HG03575 (cell line): ENCODE measurements around the gene KCTD8.

ENCODE experiments used
- ATAC-seq: cut with Tn5 transposase; IDR thresholded peaks from one replicate; pipeline ENCODE4 v1.9.1; 2021; ENCODE audit not compliant: unreplicated experiment, insufficient number of reproducible peaks, low FRiP score; ENCODE audit errors: extremely low read depth

KCTD8 gene

DNA sequence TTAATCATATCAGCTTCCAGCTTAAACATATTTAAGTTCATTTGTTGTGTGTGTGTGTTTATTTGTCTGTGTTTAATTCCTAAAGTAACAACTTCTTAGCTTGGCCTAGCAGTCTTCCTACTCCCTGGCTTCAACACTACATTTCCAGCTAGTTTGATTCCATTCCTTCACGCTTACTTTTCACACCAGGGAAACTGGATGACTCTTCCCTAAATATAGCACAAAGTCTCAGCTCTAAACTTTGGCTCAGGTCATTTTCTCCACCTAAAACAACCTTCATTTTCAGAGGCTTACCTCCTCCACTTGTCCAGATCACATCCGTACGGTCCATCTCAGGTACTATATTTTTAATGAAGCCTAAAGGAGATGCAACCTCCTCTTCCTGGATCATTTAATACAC, 94.4 kb downstream of the KCTD8 start:
- no peak for ATAC-seq

DNA sequence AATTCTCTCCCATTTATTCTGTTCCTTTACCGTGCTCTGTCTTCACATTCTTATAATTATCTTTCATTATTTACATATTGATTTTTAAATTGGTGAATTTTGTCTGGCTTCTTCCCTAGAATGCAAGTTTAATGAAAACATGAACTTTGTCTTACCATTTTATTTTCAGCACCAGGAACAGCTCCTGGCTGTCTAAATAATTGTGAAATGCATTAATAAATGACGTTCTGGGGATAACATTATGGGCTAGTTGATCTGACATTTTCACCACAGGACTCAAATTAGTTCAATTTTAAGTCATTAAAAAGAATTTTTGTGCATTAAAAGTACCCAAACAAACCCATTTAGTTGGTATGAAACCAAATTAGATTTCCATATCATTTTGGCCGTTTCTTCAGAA, 97.5 kb downstream of the KCTD8 start:
- no peak for ATAC-seq

DNA sequence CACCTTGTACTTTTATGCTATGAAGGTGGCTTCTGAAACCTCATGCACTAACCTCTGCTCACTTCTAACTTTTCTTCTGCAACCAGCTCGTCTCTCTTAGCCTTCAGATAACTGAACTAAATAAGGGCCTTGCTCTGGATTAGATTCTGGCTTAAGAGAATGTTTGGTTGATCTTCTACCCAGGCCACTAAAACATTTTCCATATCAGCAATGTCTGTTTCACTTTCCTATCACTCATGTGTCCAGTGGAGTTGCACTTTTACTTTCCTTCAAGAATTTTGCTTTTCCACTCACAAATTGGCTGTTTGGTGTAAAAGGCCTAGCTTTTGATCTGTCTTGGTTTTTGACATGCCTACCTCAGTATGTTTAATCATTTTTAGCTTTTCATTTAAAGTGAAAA, 105.8 kb downstream of the KCTD8 start:
- ATAC-seq, result no peak

DNA sequence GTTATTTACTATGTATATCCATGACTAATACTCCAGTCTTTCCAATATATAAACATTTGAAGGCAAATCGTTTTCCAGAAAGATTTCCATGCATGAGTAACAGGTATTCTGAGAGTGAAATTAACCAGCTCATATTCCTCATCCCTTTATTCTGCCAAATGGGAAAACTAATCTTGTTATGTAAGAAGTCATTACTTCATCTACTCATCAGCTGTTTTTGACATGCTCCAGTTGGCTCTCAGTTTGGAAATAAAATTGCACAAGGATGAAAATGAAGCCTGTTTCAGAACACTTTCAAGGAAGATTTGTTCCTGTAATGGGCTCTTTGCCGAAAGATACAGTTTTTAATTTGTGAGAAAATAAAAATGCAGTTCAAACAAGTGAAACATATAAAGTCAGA, 121.9 kb downstream of the KCTD8 start:
- ATAC-seq, result no peak

DNA sequence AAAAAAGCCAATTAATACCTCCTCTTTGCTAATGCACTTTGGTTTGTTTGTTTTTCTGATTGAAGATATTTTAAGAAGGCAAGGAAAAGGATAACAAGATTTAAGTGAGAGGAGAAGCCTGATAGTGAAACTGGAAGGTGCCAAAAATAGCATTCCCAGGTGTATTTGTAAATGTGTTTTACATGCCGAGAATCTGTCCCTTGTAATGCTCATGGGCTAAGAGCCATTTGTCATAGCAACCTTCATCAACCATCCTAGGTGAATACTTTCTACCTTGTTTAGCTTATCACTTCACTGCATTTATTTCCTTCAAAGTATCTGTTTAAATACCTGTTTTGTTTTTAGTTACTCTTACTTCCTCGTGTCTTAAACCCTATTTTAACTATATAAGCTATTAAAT, 127.8 kb downstream of the KCTD8 start:
- ATAC-seq, result no peak

DNA sequence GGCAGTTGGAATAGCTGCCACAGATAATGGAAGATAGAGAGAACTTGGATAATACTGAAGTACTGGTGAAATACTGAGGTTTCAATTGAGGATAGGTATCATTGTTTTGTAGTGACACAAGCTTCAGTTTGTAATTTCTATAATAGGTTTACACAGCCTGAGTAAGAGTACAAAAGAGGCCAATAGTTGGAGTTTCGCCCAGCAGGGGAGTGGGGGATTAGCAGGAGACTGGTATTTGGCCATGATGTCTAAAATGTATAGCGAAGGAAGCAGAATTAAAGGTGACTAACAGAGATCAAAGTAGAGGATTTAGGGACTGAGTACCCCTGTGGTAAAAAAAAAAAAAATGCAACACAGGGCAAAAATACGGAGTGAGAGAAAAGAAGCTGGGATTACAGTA, 129.5 kb downstream of the KCTD8 start:
- no peak for ATAC-seq

DNA sequence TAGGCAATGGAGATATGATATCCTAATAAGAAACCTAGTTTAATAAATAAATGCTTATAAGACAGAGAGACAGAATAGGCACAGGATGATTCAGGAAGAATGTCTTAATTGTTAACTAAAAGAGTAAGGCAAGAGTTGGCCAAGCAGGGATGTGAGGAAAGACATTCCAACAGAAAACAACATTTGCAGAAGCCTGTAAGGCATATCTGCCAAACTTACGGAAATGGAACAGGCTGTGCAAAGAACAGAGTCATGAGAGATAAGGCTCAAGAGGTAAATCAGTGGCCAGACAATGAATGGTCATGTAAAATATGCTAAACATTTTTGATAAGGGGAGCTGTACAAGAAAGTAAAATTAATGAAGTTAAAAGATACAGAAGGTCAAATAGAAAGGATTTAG, 134.9 kb downstream of the KCTD8 start:
- ATAC-seq, result no peak

DNA sequence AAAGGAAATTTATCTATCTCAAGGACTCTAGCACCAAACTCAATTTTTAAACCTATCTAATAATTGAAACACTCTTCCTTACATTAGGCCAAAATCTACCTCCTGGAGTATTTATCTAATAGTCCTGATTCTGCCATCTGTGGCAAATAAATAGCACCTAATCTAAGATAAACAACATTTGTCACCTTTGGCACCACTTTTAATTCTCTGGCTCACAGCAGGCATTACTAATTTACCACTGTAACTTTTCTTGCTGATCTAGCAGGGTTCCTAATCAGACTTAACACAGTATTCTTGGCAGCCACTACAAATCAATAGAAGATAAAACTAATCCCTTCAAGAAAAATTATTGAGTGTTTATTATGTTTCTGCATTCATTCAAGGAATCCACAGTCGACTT, 161.1 kb downstream of the KCTD8 start:
- no peak for ATAC-seq

DNA sequence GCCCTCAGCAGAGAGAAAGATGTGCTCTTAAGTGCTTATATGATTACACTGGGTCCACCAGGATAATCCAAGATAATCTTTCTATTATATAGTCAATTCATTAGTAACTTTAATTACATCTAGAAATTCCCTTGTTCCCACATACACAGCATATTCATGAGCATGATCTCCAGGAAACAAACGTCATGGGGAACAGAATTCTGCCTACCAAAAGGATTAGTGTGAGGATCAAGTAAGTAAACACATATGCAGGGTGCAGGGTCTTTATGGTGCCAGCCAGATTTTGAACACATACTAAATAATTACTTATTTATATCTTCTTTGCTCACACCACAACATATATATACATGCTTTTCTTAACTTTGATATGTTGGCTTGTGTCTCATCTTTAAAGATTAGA, 169.1 kb downstream of the KCTD8 start:
- no peak for ATAC-seq

DNA sequence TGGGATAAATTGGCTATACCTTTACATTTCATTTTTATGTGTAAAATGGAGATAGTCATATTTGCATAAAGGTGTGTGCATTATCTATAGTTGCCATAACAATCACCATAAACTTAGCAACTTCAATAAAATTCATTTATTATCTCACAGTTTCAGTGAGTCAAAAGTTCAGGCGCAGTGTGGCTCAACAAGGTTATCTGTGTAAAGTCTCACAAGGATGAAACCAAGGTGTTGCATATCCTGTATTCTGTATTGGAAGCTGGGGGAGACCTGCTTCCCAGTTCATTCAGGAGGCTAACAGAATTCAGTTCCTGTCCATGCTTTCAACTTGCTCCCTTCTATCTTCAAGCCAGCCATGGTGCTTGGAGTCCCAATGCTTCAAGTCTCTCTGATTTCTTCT, 169.5 kb downstream of the KCTD8 start:
- no peak for ATAC-seq

DNA sequence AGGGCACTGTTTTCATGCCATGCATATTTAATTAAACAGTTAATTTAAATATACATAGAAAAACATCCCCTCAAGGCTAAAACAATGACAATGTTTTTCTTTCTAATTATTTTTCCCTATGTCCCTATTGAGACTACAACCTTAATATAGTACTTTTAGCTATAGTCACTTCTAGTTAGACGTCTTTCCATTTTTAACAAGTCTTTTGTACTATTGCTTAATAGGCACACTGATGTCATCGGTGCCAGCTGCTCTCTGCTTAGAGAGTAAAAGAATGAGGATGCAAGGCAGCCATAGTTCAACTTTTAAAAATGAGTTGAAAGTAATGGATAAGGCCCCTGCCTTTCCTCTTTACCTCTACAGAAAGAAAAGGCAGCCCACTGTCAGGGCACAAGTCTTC, 191.1 kb downstream of the KCTD8 start:
- ATAC-seq, result no peak

DNA sequence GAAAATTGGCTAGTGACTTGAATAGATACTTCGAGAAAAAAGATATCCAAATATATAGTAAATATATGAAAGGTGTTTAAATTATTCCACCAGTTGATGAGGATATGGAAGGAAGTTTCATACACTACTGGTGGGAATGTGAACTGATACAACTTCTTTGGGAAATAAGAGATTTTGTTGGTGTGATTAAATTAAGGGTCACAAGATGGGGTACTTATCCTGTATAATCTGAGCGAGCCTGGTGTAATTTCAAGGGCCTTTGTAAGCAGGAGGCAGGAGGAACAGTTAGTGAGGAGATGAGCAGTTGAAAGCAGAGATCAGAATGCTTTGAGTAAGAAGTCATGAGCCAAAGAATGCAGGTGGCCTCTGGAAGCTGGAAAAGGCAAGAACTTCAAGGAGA, 192.2 kb downstream of the KCTD8 start:
- ATAC-seq, result no peak

DNA sequence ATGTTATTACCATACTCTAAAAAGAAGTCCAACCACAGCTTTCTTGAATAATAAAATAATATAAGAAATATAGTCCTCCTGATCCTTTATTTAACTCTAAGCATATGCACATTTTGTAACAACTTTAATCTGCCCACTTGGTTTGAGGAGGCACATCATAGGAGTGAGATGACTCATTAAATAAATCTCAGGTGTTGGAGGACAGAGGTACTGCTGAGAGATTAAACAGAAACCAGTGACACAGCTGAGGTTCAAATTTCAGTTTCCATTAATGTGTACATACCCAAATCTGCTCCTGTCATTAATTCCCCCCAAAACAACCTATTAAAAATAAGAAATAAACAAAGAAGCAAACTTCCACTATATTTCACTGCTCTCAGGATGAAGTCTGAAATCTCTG, 211.0 kb downstream of the KCTD8 start:
- no peak for ATAC-seq

DNA sequence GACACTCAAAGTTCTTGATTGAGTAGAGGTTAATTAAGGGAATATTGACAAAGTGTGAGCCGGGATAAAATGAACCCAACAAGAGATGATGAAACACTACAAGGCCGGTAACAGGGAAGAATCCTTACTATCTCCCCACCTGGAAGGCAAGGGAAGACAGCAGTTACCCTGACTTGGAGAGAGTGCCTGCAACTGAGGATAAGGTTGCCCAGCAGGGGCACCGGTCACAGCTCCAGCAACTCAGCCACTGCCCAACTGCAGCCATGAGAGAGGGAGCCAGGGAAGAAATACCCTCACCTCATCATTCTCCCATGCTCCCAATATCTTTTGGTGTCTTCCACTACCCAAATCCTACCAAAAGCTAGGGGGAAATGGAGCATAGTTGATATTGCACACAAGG, 212.7 kb downstream of the KCTD8 start:
- ATAC-seq, result no peak

DNA sequence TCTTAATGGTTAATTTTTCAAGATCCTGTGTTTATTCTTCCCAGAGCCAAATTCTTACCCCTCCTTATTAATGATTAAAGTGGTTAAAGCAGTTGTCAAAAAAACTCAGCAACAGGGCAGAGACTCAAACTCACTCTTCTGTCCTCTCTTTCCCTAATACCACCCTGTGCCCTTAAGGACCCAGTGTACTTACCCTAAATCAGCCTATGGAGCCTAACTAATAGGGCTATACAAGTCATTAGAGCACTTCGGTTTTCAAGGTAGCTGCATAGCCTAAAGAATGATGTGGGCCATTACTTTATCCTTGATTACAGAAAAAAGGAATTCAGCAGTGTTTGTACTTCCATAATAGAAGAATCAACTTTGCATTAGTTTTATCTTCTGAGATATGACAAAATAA, 216.3 kb downstream of the KCTD8 start:
- no peak for ATAC-seq

DNA sequence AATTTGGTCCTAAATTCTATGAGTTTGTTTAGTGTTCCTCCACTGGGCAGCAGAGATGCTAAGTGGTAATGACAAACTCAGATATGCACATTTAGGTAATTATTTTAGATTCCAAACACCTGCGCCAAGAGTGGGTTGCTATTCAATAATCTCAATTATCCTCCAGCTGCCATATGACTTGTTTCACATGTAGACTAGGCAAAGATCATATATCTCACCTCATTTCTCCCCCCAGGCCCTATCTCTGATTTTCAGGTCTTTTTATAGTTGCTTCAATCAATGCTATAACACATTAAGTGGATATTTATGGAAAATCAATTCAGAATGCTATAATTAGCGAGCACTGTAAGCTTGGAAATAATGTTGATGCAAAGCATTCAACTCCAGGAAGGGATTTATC, 217.6 kb downstream of the KCTD8 start:
- ATAC-seq, result no peak

DNA sequence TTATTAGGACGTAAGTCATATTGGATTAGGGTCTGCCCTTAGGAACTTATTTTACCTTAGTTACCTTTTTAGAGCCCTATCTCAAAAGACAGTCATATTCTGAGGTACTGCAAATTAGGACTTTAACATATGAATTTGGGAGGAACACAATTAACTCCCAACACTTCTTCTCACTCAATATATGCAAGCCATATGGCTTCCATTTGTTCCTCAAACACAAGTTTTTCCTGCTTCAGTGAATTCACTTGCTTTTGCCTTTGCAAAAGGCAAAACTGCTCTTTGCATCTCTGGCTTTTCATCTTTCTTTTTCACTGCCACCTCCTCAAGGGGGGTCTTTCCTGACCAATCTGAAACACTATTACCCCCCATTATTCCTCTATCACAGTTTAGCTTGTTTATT, 220.3 kb downstream of the KCTD8 start:
- ATAC-seq, result no peak

DNA sequence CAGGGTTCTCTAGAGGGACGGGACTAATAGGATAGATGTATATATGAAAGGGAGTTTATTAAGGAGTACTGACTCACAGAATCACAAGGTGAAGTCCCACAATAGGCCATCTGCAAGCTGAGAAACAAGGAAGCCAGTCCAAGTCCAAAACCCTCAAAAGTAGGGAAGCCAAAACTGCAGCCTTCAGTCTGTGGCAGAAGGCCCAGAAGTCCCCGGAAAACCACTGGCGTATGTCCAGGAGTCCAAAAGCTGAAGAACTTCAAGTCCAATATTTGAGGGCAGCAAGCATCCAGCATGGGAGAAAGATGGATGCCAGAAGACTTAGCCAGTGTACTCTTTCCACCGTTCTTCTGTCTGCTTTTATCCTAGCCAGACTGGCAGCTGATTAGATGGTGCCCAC, 227.2 kb downstream of the KCTD8 start:
- no peak for ATAC-seq

DNA sequence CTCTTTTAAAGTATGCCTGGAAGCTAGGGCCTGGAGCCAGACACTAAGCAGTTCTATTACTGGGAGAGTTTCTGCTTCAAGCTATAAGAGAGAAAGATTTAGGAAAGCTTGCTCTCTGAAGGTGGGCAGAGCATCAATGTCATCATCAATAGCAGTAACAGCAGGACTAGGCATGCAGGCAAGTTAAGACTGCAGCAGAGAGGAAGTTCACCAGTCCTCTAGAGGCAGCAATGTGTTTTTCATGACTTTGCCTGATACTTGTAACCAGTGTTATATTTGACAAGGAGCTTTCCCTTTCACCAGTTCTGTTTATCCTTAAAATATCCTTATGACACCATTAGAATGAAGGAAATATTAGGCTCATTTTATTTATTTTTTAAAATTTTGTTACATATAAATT, 237.9 kb downstream of the KCTD8 start:
- no peak for ATAC-seq

DNA sequence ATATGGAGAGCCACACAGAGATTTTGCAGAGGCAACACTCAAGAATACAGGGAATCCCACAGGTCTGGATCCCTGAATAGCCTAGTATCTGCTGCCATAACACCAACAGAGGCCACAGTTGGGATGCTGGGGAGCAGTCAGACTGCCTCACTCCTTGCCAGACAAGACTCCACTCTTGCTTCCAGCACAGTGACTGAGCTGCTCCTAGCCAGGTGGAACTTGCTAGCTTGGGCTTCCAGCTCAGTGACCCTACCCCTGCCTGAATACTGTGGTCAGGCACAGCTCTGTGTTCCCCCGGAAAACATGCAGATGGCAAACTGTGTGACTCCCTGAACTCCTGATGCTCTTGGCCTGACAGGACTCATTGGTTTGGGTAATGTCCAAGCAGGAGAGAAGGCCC, 251.8 kb downstream of the KCTD8 start:
- no peak for ATAC-seq

DNA sequence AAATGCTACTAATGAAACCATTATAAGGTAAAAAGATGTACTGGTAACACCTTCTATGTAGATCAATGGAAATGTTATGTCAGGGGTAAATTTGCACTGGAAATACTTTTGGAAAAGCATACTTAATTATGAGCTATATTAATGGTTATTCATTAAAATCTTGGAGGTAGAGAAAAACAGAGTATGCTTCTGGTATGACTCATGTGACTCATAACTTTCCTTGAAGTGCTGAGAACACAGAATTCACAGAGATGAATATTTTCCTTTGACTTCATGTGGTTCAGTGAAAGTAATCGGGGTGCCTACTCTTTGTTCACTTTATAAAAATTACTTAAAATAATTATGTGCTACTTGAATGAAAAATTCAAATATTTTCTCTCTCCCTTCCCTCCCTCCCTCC, 254.2 kb downstream of the KCTD8 start:
- no peak for ATAC-seq

DNA sequence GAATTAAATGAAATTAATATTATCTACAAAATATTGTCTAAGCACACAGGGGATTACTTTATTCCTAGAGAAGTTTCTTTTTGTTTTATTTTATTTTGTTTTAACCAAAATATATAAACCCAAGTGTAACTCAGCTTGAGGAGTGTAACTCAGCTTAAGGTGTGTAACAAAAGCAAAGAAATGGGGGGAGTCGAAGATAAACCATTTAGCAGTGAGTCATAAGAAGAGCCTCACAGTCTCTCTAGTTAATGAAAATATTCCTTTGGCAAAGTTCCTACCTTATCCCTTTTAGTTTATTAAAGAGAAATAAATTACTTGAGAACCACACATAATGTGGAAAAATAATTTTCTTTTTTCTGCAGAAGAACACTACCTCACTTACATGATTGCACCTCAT, 261.8 kb downstream of the KCTD8 start:
- no peak for ATAC-seq
